Right ventricle myocardium superior (tissue), 1 donor: ENCODE measurements around the gene RIN3. TPM values are rescaled to one million over a fixed set of nuclear protein-coding genes. Genes with fewer than 3 reads are reported as not detected.

Experiments used
- ATAC-seq: fragments of 200-7000 bp; cut with Tn5 transposase; one replicate; pipeline ENCODE4 v1.9.1; 2020; ENCODE audit warnings: mild to moderate bottlenecking; ENCODE audit not compliant: poor library complexity
- DNase-seq: peaks from one replicate; pipeline ENCODE4 v3.0.0-alpha.2; 2020
- intact Hi-C: fragments of 100-400 bp; cut with DNase I; formaldehyde crosslinking; loops from one replicate; pipeline ENCODE4 v1.11.2; 2022
- total RNA-seq: library from RNA; stranded (reverse); fragmentation: NEBNext Ultra II Directional; extraction: Animal tissue kit (Norgen Biotek cat#: 25700); gene quantifications from one replicate; pipeline ENCODE4 v1.2.1, GENCODE V29; 2021
- donor health status: DM: no; HTN: yes; CAD: no; lungs with severe emphysema.

Gene RIN3
- total RNA-seq, 1 donor from 2014 or later: 11.0 TPM

GRCh38 chr14:92729634-92730358 lies 216.2 kb downstream of the RIN3 start:
- intact Hi-C loops: no loop called here
- DNase-seq: no peak
- no peak for ATAC-seq

- no peak for DNase-seq
- intact Hi-C loops: no loop called here
- no peak for ATAC-seq
Observed at GRCh38 chr14:92731622-92732115, 218.1 kb downstream of the RIN3 start.

- DNase-seq (no peak), ATAC-seq (peak; percentile 64)
- intact Hi-C loops: no loop called here
Observed at GRCh38 chr14:92733007-92733406, 219.4 kb downstream of the RIN3 start.

GRCh38 chr14:92734618-92735017 lies 221.0 kb downstream of the RIN3 start:
- no peak for DNase-seq
- ATAC-seq: no peak
- intact Hi-C loops: no loop called here

- ATAC-seq: no peak
- intact Hi-C loops: no loop called here
- no peak for DNase-seq
Observed at GRCh38 chr14:92735344-92735743, 221.8 kb downstream of the RIN3 start.

GRCh38 chr14:92737206-92737605 lies 223.6 kb downstream of the RIN3 start:
- intact Hi-C loops: no loop called here
- ATAC-seq: no peak
- no peak for DNase-seq

GRCh38 chr14:92737619-92738188 lies 224.1 kb downstream of the RIN3 start:
- intact Hi-C loops: no loop called here

More at GRCh38 chr14:92737619-92738188, 224.1 kb downstream of the RIN3 start:
- DNase-seq (no peak), ATAC-seq (no peak)

Other genes with a start within 250 kb of the RIN3 start
- 0.27 TPM for gene SLC24A4, start 190.6 kb upstream of the RIN3 start, total RNA-seq
- 106 TPM for gene LGMN, start 234.8 kb downstream of the RIN3 start, total RNA-seq